H1 (cell line): ENCODE measurements around the gene APOA1. TPM values are rescaled to one million over a fixed set of nuclear protein-coding genes. Genes with fewer than 3 reads are reported as not detected.
A peak's percentile ranks its signal among the peaks of the same experiment; 100 is the strongest.

ENCODE experiments used
- CTCF ChIA-PET: fragments of 300-600 bp; sonication (Branson Sonifier 250); formaldehyde crosslinking; loops from one replicate; lab custom pipeline; 2021; ENCODE audit not compliant: partially characterized antibody; lab: Charles Lee
- POLR2A ChIA-PET: fragments of 300-600 bp; sonication (Branson Sonifier 250); formaldehyde crosslinking; loops from one replicate; lab custom pipeline; 2021; ENCODE audit warnings: inconsistent platforms; ENCODE audit not compliant: partially characterized antibody; lab: Charles Lee
- DNase-seq, 2 experiments: peaks; one replicate each; pipeline versions ENCODE4 v3.0.0 to v3.0.0-alpha.2; 2010 to 2022; ENCODE audit warnings: low spot score in 2 of 2, low read depth in 1 of 2, mixed read lengths in 1 of 2
- FAIRE-seq: peaks from 2 replicates; lab custom pipeline; 2011; peaks lifted over from hg19 to GRCh38; lab: Jason Lieb, UNC
- H2AFZ ChIP-seq: 2 replicates; pipeline ENCODE4 v1.8.1; 2012; ENCODE audit warnings: low read length, inconsistent platforms
- H2AK5ac ChIP-seq: 2 replicates; pipeline ENCODE4 v1.6.1; 2013; ENCODE audit warnings: low read depth, low read length
- H2BK120ac ChIP-seq: replicated peaks from 2 replicates; pipeline ENCODE3; 2013; ENCODE audit warnings: low read depth, low read length, inconsistent platforms
- H2BK12ac ChIP-seq: 2 replicates; pipeline ENCODE4 v1.6.1; 2013; ENCODE audit warnings: low read depth, low read length
- H2BK15ac ChIP-seq: 2 replicates; pipeline ENCODE4 v1.6.1; 2013; ENCODE audit warnings: low read length
- H2BK20ac ChIP-seq: 2 replicates; pipeline ENCODE4 v1.6.1; 2013; ENCODE audit warnings: low read length
- H2BK5ac ChIP-seq: 2 replicates; pipeline ENCODE4 v1.6.1; 2013; ENCODE audit warnings: low read depth, low read length
- H3K14ac ChIP-seq: 2 replicates; pipeline ENCODE4 v1.6.1; 2013; ENCODE audit warnings: inconsistent platforms; ENCODE audit not compliant: insufficient read length
- H3K18ac ChIP-seq: 2 replicates; pipeline ENCODE4 v1.6.1; 2013; ENCODE audit warnings: low read length; ENCODE audit errors: extremely low read depth
- H3K23ac ChIP-seq: 2 replicates; pipeline ENCODE4 v1.6.1; 2013; ENCODE audit warnings: inconsistent platforms; ENCODE audit not compliant: insufficient read length
- H3K23me2 ChIP-seq: 2 replicates; pipeline ENCODE4 v1.6.1; 2013; ENCODE audit warnings: low read depth, low read length
- H3K27ac ChIP-seq: 2 replicates; pipeline ENCODE4 v1.6.1; 2011; ENCODE audit warnings: low read depth, low read length, inconsistent platforms
- H3K27me3 ChIP-seq, 4 experiments: replicated peaks in 1 of 4; 1 replicate in 1 of 4; 2 replicates in 3 of 4; pipeline versions ENCODE4 v1.6.1 to v1.8.1; 2011 to 2013; ENCODE audit warnings: low read length in 3 of 4, mild to moderate bottlenecking in 3 of 4, inconsistent platforms in 2 of 4, mixed read lengths in 2 of 4, moderate library complexity in 1 of 4; ENCODE audit not compliant: control insufficient read depth in 3 of 4, insufficient read depth in 3 of 4; ENCODE audit errors: extremely low read depth in 1 of 4
- H3K36me3 ChIP-seq, 4 experiments: 2 replicates each; pipeline versions ENCODE4 v1.6.1 to v1.8.1; 2011 to 2013; ENCODE audit warnings: mild to moderate bottlenecking in 4 of 4, low read length in 3 of 4, moderate library complexity in 2 of 4, control low read depth in 1 of 4, inconsistent platforms in 1 of 4; ENCODE audit not compliant: insufficient read depth in 4 of 4, control insufficient read depth in 2 of 4
- H3K4ac ChIP-seq: replicated peaks from 2 replicates; pipeline ENCODE3; 2013; ENCODE audit warnings: low read length, low read depth, mixed read lengths, inconsistent platforms; ENCODE audit not compliant: insufficient read length
- H3K4me1 ChIP-seq, 4 experiments: replicated peaks in 1 of 4; 1 replicate in 1 of 4; 2 replicates in 3 of 4; pipeline versions ENCODE4 v1.6.1 to v1.8.1; 2011 to 2013; ENCODE audit warnings: low read length in 3 of 4, inconsistent platforms in 2 of 4, mixed read lengths in 1 of 4; ENCODE audit not compliant: insufficient read depth in 4 of 4, control insufficient read depth in 3 of 4
- H3K4me2 ChIP-seq, 2 experiments: 2 replicates each; pipeline versions ENCODE4 v1.6.1 to v1.8.1; 2011 to 2013; ENCODE audit warnings: low read depth in 2 of 2, low read length in 2 of 2, control low read depth in 1 of 2, inconsistent platforms in 1 of 2, mild to moderate bottlenecking in 1 of 2; ENCODE audit not compliant: insufficient read depth in 1 of 2
- H3K4me3 ChIP-seq, 4 experiments: fragments of 200-600, 300-600 bp in 1 of 4; sonication (generic), shearing (Covaris generic), sonication (Bioruptor Twin) in 1 of 4; 2 replicates each; pipeline versions ENCODE4 v1.5.1 to v1.8.1; 2011 to 2016; ENCODE audit warnings: low read length in 4 of 4, low read depth in 3 of 4, control low read depth in 2 of 4, inconsistent platforms in 2 of 4, mild to moderate bottlenecking in 2 of 4, mixed read lengths in 1 of 4, moderate library complexity in 1 of 4; ENCODE audit not compliant: insufficient read depth in 2 of 4; ENCODE audit errors: extremely low read depth in 1 of 4
- H3K56ac ChIP-seq: replicated peaks from 2 replicates; pipeline ENCODE3; 2013; ENCODE audit warnings: low read depth, mild to moderate bottlenecking, mixed read lengths, low read length, inconsistent platforms; ENCODE audit not compliant: insufficient read length
- H3K79me1 ChIP-seq: 2 replicates; pipeline ENCODE4 v1.6.1; 2013; ENCODE audit warnings: low read depth, low read length, control low read depth
- H3K79me2 ChIP-seq, 2 experiments: 2 replicates each; pipeline versions ENCODE4 v1.6.1 to v1.8.1; 2012 to 2013; ENCODE audit warnings: low read length in 2 of 2, mild to moderate bottlenecking in 2 of 2, inconsistent platforms in 1 of 2; ENCODE audit not compliant: insufficient read depth in 2 of 2, control insufficient read depth in 1 of 2
- H3K9ac ChIP-seq, 4 experiments: replicated peaks in 1 of 4; 1 replicate in 1 of 4; 2 replicates in 3 of 4; pipeline versions ENCODE4 v1.6.1 to v1.8.1; 2011 to 2013; ENCODE audit warnings: low read depth in 3 of 4, low read length in 3 of 4, control low read depth in 2 of 4, mild to moderate bottlenecking in 2 of 4, moderate library complexity in 2 of 4, inconsistent platforms in 1 of 4; ENCODE audit errors: extremely low read depth in 1 of 4
- H3K9me3 ChIP-seq, 2 experiments: 2 replicates each; pipeline versions ENCODE4 v1.6.1 to v1.8.1; 2012 to 2013; ENCODE audit warnings: mild to moderate bottlenecking in 2 of 2, moderate library complexity in 2 of 2, control low read depth in 1 of 2, inconsistent platforms in 1 of 2, low read depth in 1 of 2, low read length in 1 of 2, mixed read lengths in 1 of 2; ENCODE audit not compliant: insufficient read depth in 2 of 2
- H4K20me1 ChIP-seq, 2 experiments: replicated peaks in 1 of 2; 2 replicates each; pipeline versions ENCODE3 to v1.8.1; 2011 to 2013; ENCODE audit warnings: inconsistent platforms in 2 of 2, low read length in 2 of 2, mild to moderate bottlenecking in 1 of 2; ENCODE audit not compliant: insufficient read depth in 2 of 2, control insufficient read depth in 1 of 2
- H4K5ac ChIP-seq: 2 replicates; pipeline ENCODE4 v1.6.1; 2013; ENCODE audit warnings: low read length, low read depth, mixed read lengths, inconsistent platforms; ENCODE audit not compliant: insufficient read length
- H4K8ac ChIP-seq: 2 replicates; pipeline ENCODE4 v1.8.0; 2013; ENCODE audit warnings: mild to moderate bottlenecking, moderate library complexity, low read length, inconsistent platforms; ENCODE audit not compliant: insufficient read depth; ENCODE audit errors: extremely low read depth
- H4K91ac ChIP-seq: replicated peaks from 2 replicates; pipeline ENCODE3; 2013; ENCODE audit warnings: low read length, mixed read lengths, inconsistent platforms; ENCODE audit not compliant: insufficient read length
- ASH2L ChIP-seq: fragments of 200-600, 300-600 bp; sonication (generic); IDR thresholded peaks from one replicate; pipeline ENCODE4 v1.7.1; 2017; ENCODE audit warnings: low read length
- BACH1 ChIP-seq: IDR thresholded peaks from 2 replicates; pipeline ENCODE4 v1.6.1; 2012; ENCODE audit warnings: low read length, improper control_type of control experiment
- BCL11A ChIP-seq, 2 experiments: IDR thresholded peaks; one replicate each; pipeline ENCODE4 v1.6.1; 2011; ENCODE audit warnings: low read depth in 2 of 2, low read length in 2 of 2, mild to moderate bottlenecking in 2 of 2
- CHD2 ChIP-seq: IDR thresholded peaks from 2 replicates; pipeline ENCODE4 v1.6.1; 2012; ENCODE audit warnings: low read length, improper control_type of control experiment
- FOSL1 ChIP-seq: IDR thresholded peaks from 2 replicates; pipeline ENCODE4 v1.6.1; 2011; ENCODE audit warnings: mild to moderate bottlenecking, low read depth, low read length, moderate library complexity; ENCODE audit not compliant: insufficient read depth
- GABPA ChIP-seq: IDR thresholded peaks from 2 replicates; pipeline ENCODE4 v1.6.1; 2011; ENCODE audit warnings: mild to moderate bottlenecking, low read length, moderate library complexity, borderline replicate concordance; ENCODE audit not compliant: insufficient read depth
- POU5F1 ChIP-seq: IDR thresholded peaks from 2 replicates; pipeline ENCODE4 v1.6.1; 2011; ENCODE audit warnings: low read depth, mild to moderate bottlenecking, low read length, moderate library complexity
- TCF12 ChIP-seq: IDR thresholded peaks from 2 replicates; pipeline ENCODE4 v1.6.1; 2011; ENCODE audit warnings: low read depth, mild to moderate bottlenecking, low read length
- USF2 ChIP-seq: IDR thresholded peaks from 2 replicates; pipeline ENCODE4 v1.6.1; 2011; ENCODE audit warnings: low read length, improper control_type of control experiment
- WGBS, 2 experiments: shearing (Covaris generic) in 1 of 2; methylation state at CpG; one replicate each; pipeline versions ENCODE4 v1.1.6 to v1.1.7; 2013 to 2015; ENCODE audit warnings: low lambda C conversion rate in 2 of 2, mixed read lengths in 2 of 2, inconsistent platforms in 1 of 2, low coverage in 1 of 2, missing lambda C conversion rate in 1 of 2; ENCODE audit not compliant: insufficient replicate concordance in 2 of 2, insufficient coverage in 1 of 2, insufficient read length in 1 of 2; ENCODE audit errors: extremely low coverage in 1 of 2, missing lambda C conversion rate in 1 of 2; 5-methylcytosine and 5-hydroxymethylcytosine counted together
- polyA plus RNA-seq, 7 experiments: library from polyadenylated mRNA; depleted of rRNA in 3 of 7; stranded (reverse) in 5 of 7; unstranded in 2 of 7; fragments of >200 nt in 5 of 7; fragments of 200-250 nt in 2 of 7; gene quantifications; 1 replicate in 5 of 7; 2 replicates in 1 of 7; 4 replicates in 1 of 7; pipeline versions ENCODE4 v1.2.1 to v1.2.3, GENCODE V29; 2011 to 2013; ENCODE audit warnings: missing spikeins in 2 of 7, mixed read lengths in 2 of 7
- total RNA-seq: library from RNA; stranded (reverse); fragmentation: NEBNext Ultra II Directional; extraction: Animal tissue kit (Norgen Biotek cat#: 25700); gene quantifications from 2 replicates; pipeline ENCODE4 v1.2.1, GENCODE V29; 2021

Gene APOA1
- total and polyA plus RNA-seq, 2 of the 8 experiments (the other 6 are each of a cell fraction or from before 2014, with no cell fraction given), result 0.80 TPM; not detected in 1

DNA sequence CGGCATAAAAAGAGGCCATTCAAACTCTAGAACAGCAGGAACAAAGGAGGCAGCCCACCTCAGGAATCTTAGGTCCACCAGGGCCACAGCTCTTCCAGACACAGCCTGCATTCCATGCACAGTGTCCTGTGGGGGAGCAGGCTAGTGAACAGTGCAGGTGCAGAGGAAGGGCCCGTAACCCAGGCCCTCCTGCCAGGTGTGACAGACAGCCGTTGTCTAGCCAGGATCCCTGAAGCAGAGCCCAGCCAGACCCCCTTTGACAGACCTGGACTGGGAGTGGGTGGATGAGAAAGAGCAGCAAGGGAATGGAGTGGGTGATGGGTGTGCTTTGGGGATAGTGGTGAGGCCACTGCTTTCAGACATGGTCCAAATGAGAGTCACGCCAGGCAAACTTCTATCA, 48.4 kb downstream of the APOA1 start:
- no peak for TF ChIP-seq ASH2L
- TF ChIP-seq USF2, result no peak
- no peak for TF ChIP-seq CHD2
- TF ChIP-seq BCL11A (IDR thresholded peaks at IDR 0.05; ENCODE audit: low read depth in 2 of 2, low read length in 2 of 2), result no peak
- no peak for TF ChIP-seq BACH1
- no peak for TF ChIP-seq FOSL1
- TF ChIP-seq TCF12, result no peak
- no peak for TF ChIP-seq GABPA
- TF ChIP-seq POU5F1, result no peak
- TF ChIP-seq, all 59 proteins: peak for 0
- Histone ChIP-seq H3K9ac (no peak overlapping the region), H3K27ac (no peak overlapping the region), H2BK5ac (no peak overlapping the region), H3K36me3 (peaks cover 19 to 25% (median 21%) of the 10 kb centered on the region in 4 experiments), H4K20me1 (no peaks in the 10 kb centered on the region), H3K4me3 (no peak overlapping the region; a peak in 1 of 8 replicates), H3K4ac (no peak overlapping the region), H4K91ac (no peak overlapping the region), H3K4me1 (peaks cover 4 to 14% (median 7%) of the 10 kb centered on the region in 4 experiments), H3K14ac (no peak overlapping the region), H2BK120ac (no peak overlapping the region), H3K27me3 (peaks cover 0 to 11% (median 3%) of the 10 kb centered on the region in 4 experiments; a peak in 4 of 7 replicates), H2AK5ac (no peak overlapping the region), H2BK20ac (no peak overlapping the region), H3K23ac (no peak overlapping the region), H3K79me1 (peaks cover 5% of the 10 kb centered on the region; the same call in 1 of the 2 replicates), H3K18ac (no peak overlapping the region), H3K79me2 (peaks cover 0 to 15% of the 10 kb centered on the region in 2 experiments; a peak in 2 of 4 replicates), H2BK15ac (no peak overlapping the region), H2BK12ac (no peak overlapping the region), H3K9me3 (no peaks in the 10 kb centered on the region), H4K5ac (no peak overlapping the region), H4K8ac (no peak overlapping the region), H3K23me2 (peaks cover 11% of the 10 kb centered on the region), H3K4me2 (peak overlapping the region; percentile 66 to 94; a peak in 3 of 4 replicates), H3K56ac (no peak overlapping the region), H2AFZ (no peak overlapping the region)
- FAIRE-seq (no peak), DNase-seq (no peak)
- ChIA-PET POLR2A (interaction anchor here (1.9 to 6.0 kb wide), 2 partner anchors 11 to 17 kb away, joined by 7 to 29 read pairs; partner anchors contain the start of gene BUD13), CTCF (interaction anchor here (1.2 to 12.1 kb wide), 8 partner anchors 11 to 88 kb away, joined by 4 to 237 read pairs (median 11); partner anchors contain the start of genes APOA1, APOA4 and APOC3)
- 83% methylated on average over 4 of the region's 4 CpGs; no CpG with 5 or more reads in 1 of the 2 experiments for WGBS, 2 experiments
